HepG2 (cell line): ENCODE results near the gene SDC4. TPM values are rescaled to one million over a fixed set of nuclear protein-coding genes. Genes with fewer than 3 reads are reported as not detected.

Source experiments
- ATAC-seq: fragments of 200-7000 bp; cut with Tn5 transposase; 3 replicates; pipeline ENCODE4 v1.9.1; 2020; ENCODE audit warnings: mild to moderate bottlenecking, moderate library complexity
- BruUV-seq: library from RNA; stranded (reverse); fragments of 400-500 nt; replicated peaks from 2 replicates; lab custom pipeline; 2021; lab: Mats Ljungman, UMichigan
- CTCF ChIA-PET: fragments of 300-600 bp; formaldehyde crosslinking; extraction: SDS; loops from one replicate; lab custom pipeline; 2021; ENCODE audit warnings: low total read pairs, inconsistent platforms, low intra/inter-chr PET ratio; lab: Yijun Ruan, JAX
- POLR2A ChIA-PET: fragments of 350-600 bp; sonication (Branson Sonifier 250); formaldehyde crosslinking; loops from one replicate; lab custom pipeline; 2020; ENCODE audit warnings: antibody characterized with exemption, inconsistent platforms; lab: Yijun Ruan, JAX
- DNase-seq: peaks from one replicate; pipeline ENCODE4 v3.0.0-alpha.2; 2015; ENCODE audit warnings: low spot score
- FAIRE-seq: peaks from 3 replicates; lab custom pipeline; 2011; peaks lifted over from hg19 to GRCh38; lab: Jason Lieb, UNC
- H2AFZ ChIP-seq: one replicate; pipeline ENCODE4 v1.6.1; 2011; ENCODE audit warnings: low read length, inconsistent platforms
- H3K27ac ChIP-seq: fragments of 300-600 bp; 3 replicates; pipeline ENCODE4 v1.8.0; 2011; ENCODE audit warnings: mixed run types, mild to moderate bottlenecking, mixed read lengths, low read length, inconsistent platforms; ENCODE audit not compliant: insufficient read depth; ENCODE audit errors: extremely low read length
- H3K27me3 ChIP-seq, 2 experiments: fragments of 200-600 bp in 1 of 2; 2 replicates in 1 of 2; 3 replicates in 1 of 2; pipeline versions ENCODE4 v1.6.0 to v1.8.0; 2011; ENCODE audit warnings: low read length in 2 of 2, mild to moderate bottlenecking in 2 of 2, moderate library complexity in 2 of 2, inconsistent platforms in 1 of 2; ENCODE audit not compliant: insufficient read depth in 2 of 2, control insufficient read depth in 1 of 2
- H3K36me3 ChIP-seq, 2 experiments: fragments of 200-600 bp in 1 of 2; replicated peaks in 1 of 2; 2 replicates in 1 of 2; 3 replicates in 1 of 2; pipeline versions ENCODE4 v1.5.1 to v1.8.0; 2011; ENCODE audit warnings: low read length in 2 of 2, inconsistent platforms in 1 of 2; ENCODE audit not compliant: insufficient read depth in 2 of 2, control insufficient read depth in 1 of 2
- H3K4me1 ChIP-seq: 2 replicates; pipeline ENCODE4 v1.5.1; 2012; ENCODE audit warnings: low read length, inconsistent platforms; ENCODE audit not compliant: insufficient read depth
- H3K4me2 ChIP-seq: 2 replicates; pipeline ENCODE4 v1.6.0; 2011; ENCODE audit warnings: low read depth, low read length, inconsistent platforms
- H3K4me3 ChIP-seq, 3 experiments: fragments of 200-600 bp in 1 of 3; sonication (generic), shearing (Covaris generic) in 1 of 3; replicated peaks in 1 of 3; 2 replicates each; pipeline ENCODE4 v1.5.1; 2011 to 2016; ENCODE audit warnings: low read length in 3 of 3, inconsistent platforms in 2 of 3, low read depth in 2 of 3, mild to moderate bottlenecking in 2 of 3, control low read depth in 1 of 3, mixed read lengths in 1 of 3; ENCODE audit not compliant: insufficient read depth in 1 of 3
- H3K79me2 ChIP-seq: one replicate; pipeline ENCODE4 v1.6.1; 2011; ENCODE audit warnings: low read length, inconsistent platforms; ENCODE audit not compliant: insufficient read depth
- H3K9ac ChIP-seq: 2 replicates; pipeline ENCODE4 v1.6.0; 2011; ENCODE audit warnings: mild to moderate bottlenecking, low read depth, low read length, inconsistent platforms; ENCODE audit not compliant: insufficient read depth
- H3K9me3 ChIP-seq: 2 replicates; pipeline ENCODE4 v1.5.1; 2012; ENCODE audit warnings: mild to moderate bottlenecking, low read length
- H4K20me1 ChIP-seq: 2 replicates; pipeline ENCODE4 v1.6.0; 2011; ENCODE audit warnings: inconsistent platforms, mild to moderate bottlenecking, low read length, moderate library complexity; ENCODE audit not compliant: insufficient read depth
- ETV5 ChIP-seq: IDR thresholded peaks from 2 replicates; pipeline ENCODE4 v1.6.1; 2018; ENCODE audit warnings: missing biosample characterization, missing genetic modification reagents, inconsistent platforms, borderline replicate concordance
- NFE2L2 ChIP-seq: fragments of 150-350 bp; IDR thresholded peaks from 2 replicates; pipeline ENCODE4 v1.6.1; 2014; ENCODE audit warnings: low read length
- NRL ChIP-seq: sonication (generic); formaldehyde crosslinking; IDR thresholded peaks from 2 replicates; pipeline ENCODE4 v1.5.0; 2020; ENCODE audit warnings: missing genetic modification reagents, mild to moderate bottlenecking, moderate library complexity, borderline replicate concordance
- XRCC5 ChIP-seq: fragments of 200-400 bp; formaldehyde crosslinking; optimal IDR thresholded peaks from 2 replicates; pipeline ENCODE3; 2017; ENCODE audit warnings: mild to moderate bottlenecking, low read length
- ZFP41 ChIP-seq: sonication (generic); formaldehyde crosslinking; IDR thresholded peaks from 2 replicates; pipeline ENCODE4 v1.4.0; 2020; ENCODE audit warnings: mild to moderate bottlenecking, missing genetic modification reagents, borderline replicate concordance
- ZNF263 ChIP-seq: sonication (generic); formaldehyde crosslinking; IDR thresholded peaks from 2 replicates; pipeline ENCODE4 v1.4.0; 2020; ENCODE audit warnings: missing genetic modification reagents
- ZNF512B ChIP-seq: sonication (generic); formaldehyde crosslinking; IDR thresholded peaks from 2 replicates; pipeline ENCODE4 v1.5.1; 2020; ENCODE audit warnings: missing genetic modification reagents, mild to moderate bottlenecking, borderline replicate concordance
- ZNF574 ChIP-seq: sonication (generic); formaldehyde crosslinking; IDR thresholded peaks from 2 replicates; pipeline ENCODE4 v1.4.0; 2020; ENCODE audit warnings: missing genetic modification reagents
- WGBS: methylation state at CpG from one replicate; pipeline ENCODE4 v1.1.6; 2017; ENCODE audit warnings: low lambda C conversion rate; 5-methylcytosine and 5-hydroxymethylcytosine counted together
- in situ Hi-C: cut with HindIII; loops from 2 replicates; pipeline ENCODE4 v1.10.0; 2017; ENCODE audit warnings: low pct_unique_long_range_greater_than_20kb; ENCODE audit not compliant: extremely low pct_ligation_motif_present
- intact Hi-C: fragments of 100-400 bp; cut with micrococcal nuclease; formaldehyde crosslinking; loops from one replicate; pipeline ENCODE4 v1.10.0; 2022; ENCODE audit not compliant: unreplicated experiment
- polyA plus RNA-seq, 8 experiments: library from polyadenylated mRNA; depleted of rRNA in 3 of 8; stranded (reverse) in 7 of 8; unstranded in 1 of 8; fragments of >200 nt; fragmentation: Illumina TruSeq in 4 of 8; extraction: Trizol in 4 of 8; gene quantifications; 2 replicates each; pipeline versions ENCODE4 v1.2.1 to v1.2.3, GENCODE V29; 2011 to 2016; ENCODE audit warnings: low read depth in 4 of 8, missing spikeins in 1 of 8, mixed read lengths in 1 of 8; ENCODE audit not compliant: insufficient read depth in 1 of 8
- total RNA-seq, 5 experiments: library from RNA; depleted of rRNA; stranded (reverse); fragments of >200 nt; fragmentation: Illumina TruSeq; extraction: Trizol; gene quantifications; 2 replicates each; pipeline ENCODE4 v1.2.3, GENCODE V29; 2016; ENCODE audit warnings: low read depth in 1 of 5
- TF ChIP-seq, protein P1 (sequence below): sonication (generic); formaldehyde crosslinking; IDR thresholded peaks from 2 replicates; pipeline ENCODE4 v1.5.0; 2020; ENCODE audit warnings: mild to moderate bottlenecking, missing genetic modification reagents, moderate library complexity

The SDC4 gene
- total and polyA plus RNA-seq, 2 of the 13 experiments (the other 11 are each of a cell fraction or from before 2014, with no cell fraction given) = 49.0 to 65.1 TPM

DNA sequence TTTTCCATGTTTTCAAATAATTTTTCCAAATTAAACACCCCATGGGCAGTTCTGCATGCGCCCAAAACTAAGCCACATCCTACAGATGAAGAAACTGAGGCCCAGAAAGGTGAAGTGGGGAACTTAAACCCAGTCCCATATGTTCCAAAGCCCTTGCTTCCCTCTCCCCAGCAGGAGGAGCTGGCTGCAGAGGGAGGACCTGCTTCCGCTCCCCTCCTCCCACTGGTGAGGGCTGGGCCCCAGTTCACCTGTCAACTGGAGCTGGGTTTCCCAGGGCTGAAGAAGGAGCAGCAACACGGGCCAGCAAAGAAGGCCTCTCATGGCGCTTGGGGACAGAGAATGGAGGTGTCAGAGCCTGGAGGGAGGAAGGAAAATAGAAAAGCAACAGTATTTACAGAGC, 43.0 kb downstream of the SDC4 start:
- Histone ChIP-seq H3K9ac (no peak overlapping the region), H3K36me3 (no peaks in the 10 kb centered on the region), H3K27ac (no peak overlapping the region), H3K4me3 (no peak overlapping the region), H3K9me3 (no peaks in the 10 kb centered on the region), H3K27me3 (peaks cover 6 to 32% of the 10 kb centered on the region in 2 experiments; a peak in 4 of 5 replicates), H2AFZ (no peak overlapping the region), H4K20me1 (no peaks in the 10 kb centered on the region), H3K4me1 (0 out of 2 replicates have a peak, but pooled peaks cover 4% of the 10 kb centered on the region), H3K79me2 (no peaks in the 10 kb centered on the region), H3K4me2 (no peak overlapping the region)
- ChIA-PET POLR2A (no interaction called here), CTCF (interaction anchor here (1.6 kb wide), 1 partner anchor 145 kb away, joined by 6 read pairs; no protein-coding TSS in a partner anchor)
- DNase-seq (no peak), ATAC-seq (no peak), FAIRE-seq (no peak)
- 15% methylated on average over 4 of the region's 4 CpGs for WGBS
- in situ Hi-C loops = no loop called here
- no TSS peak for BruUV-seq
- TF ChIP-seq ZNF263 = peak; percentile 99
- no peak for TF ChIP-seq ZNF574 (CRISPR knock-in tag)
- TF ChIP-seq XRCC5 = peak; percentile 47
- no peak for TF ChIP-seq NFE2L2
- no peak for TF ChIP-seq ZNF512B (CRISPR knock-in tag)
- peak; percentile 54 for TF ChIP-seq ETV5 (CRISPR knock-in tag)
- no peak for TF ChIP-seq NRL (CRISPR knock-in tag)
- no peak for TF ChIP-seq ZFP41
- TF ChIP-seq, protein P1, sequence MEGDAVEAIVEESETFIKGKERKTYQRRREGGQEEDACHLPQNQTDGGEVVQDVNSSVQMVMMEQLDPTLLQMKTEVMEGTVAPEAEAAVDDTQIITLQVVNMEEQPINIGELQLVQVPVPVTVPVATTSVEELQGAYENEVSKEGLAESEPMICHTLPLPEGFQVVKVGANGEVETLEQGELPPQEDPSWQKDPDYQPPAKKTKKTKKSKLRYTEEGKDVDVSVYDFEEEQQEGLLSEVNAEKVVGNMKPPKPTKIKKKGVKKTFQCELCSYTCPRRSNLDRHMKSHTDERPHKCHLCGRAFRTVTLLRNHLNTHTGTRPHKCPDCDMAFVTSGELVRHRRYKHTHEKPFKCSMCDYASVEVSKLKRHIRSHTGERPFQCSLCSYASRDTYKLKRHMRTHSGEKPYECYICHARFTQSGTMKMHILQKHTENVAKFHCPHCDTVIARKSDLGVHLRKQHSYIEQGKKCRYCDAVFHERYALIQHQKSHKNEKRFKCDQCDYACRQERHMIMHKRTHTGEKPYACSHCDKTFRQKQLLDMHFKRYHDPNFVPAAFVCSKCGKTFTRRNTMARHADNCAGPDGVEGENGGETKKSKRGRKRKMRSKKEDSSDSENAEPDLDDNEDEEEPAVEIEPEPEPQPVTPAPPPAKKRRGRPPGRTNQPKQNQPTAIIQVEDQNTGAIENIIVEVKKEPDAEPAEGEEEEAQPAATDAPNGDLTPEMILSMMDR (CRISPR knock-in tag) = peak; percentile 41
- intact Hi-C loops = no loop called here
